Hepatocyte (in vitro differentiated cells): ENCODE measurements around the gene POLQ. TPM values are rescaled to one million over a fixed set of nuclear protein-coding genes. Genes with fewer than 3 reads are reported as not detected.
"Not testable (repeated sequence)": the region's sequence is repeated elsewhere in the genome, so short reads cannot be mapped to it uniquely, and the experiment has no call there.

Experiments used
- DNase-seq: peaks from one replicate; pipeline ENCODE4 v3.0.0-alpha.2; 2016; ENCODE audit warnings: low spot score
- H2AFZ ChIP-seq: fragments of 200-600 bp; sonication (generic); 2 replicates; pipeline ENCODE4 v1.6.0; 2016; ENCODE audit warnings: antibody characterized with exemption, mild to moderate bottlenecking
- H3K27ac ChIP-seq: fragments of 200-600 bp; sonication (generic); 2 replicates; pipeline ENCODE4 v1.5.1; 2016; ENCODE audit warnings: mild to moderate bottlenecking
- H3K27me3 ChIP-seq: fragments of 200-600 bp; sonication (generic); 2 replicates; pipeline ENCODE4 v1.6.1; 2016
- H3K36me3 ChIP-seq: fragments of 200-600 bp; sonication (generic); replicated peaks from 2 replicates; pipeline ENCODE4 v1.5.1; 2016; ENCODE audit warnings: low read depth; ENCODE audit not compliant: insufficient read depth
- H3K4me1 ChIP-seq: fragments of 200-600 bp; sonication (generic); 2 replicates; pipeline ENCODE4 v1.5.1; 2016; ENCODE audit warnings: mild to moderate bottlenecking, moderate library complexity; ENCODE audit not compliant: insufficient read depth
- H3K4me2 ChIP-seq: fragments of 200-600 bp; sonication (generic); 2 replicates; pipeline ENCODE4 v1.6.0; 2016
- H3K4me3 ChIP-seq: fragments of 200-600 bp; sonication (generic); 2 replicates; pipeline ENCODE4 v1.5.1; 2016; ENCODE audit warnings: mild to moderate bottlenecking
- H3K79me2 ChIP-seq: fragments of 200-600 bp; sonication (generic); 2 replicates; pipeline ENCODE4 v1.6.0; 2017; ENCODE audit warnings: mild to moderate bottlenecking
- H3K9me2 ChIP-seq: fragments of 200-600 bp; sonication (generic); replicated peaks from 2 replicates; pipeline ENCODE4 v1.6.0; 2017; ENCODE audit warnings: mild to moderate bottlenecking; ENCODE audit not compliant: insufficient read depth
- H3K9me3 ChIP-seq: fragments of 200-600 bp; sonication (generic); 2 replicates; pipeline ENCODE4 v1.5.1; 2016; ENCODE audit warnings: low read depth, mild to moderate bottlenecking
- H4K20me1 ChIP-seq: fragments of 200-600 bp; sonication (generic); 2 replicates; pipeline ENCODE4 v1.6.0; 2016; ENCODE audit warnings: mild to moderate bottlenecking; ENCODE audit not compliant: insufficient read depth, poor library complexity, severe bottlenecking
- CTCF ChIP-seq: fragments of 200-600 bp; sonication (generic); IDR thresholded peaks from 2 replicates; pipeline ENCODE4 v1.5.1; 2016; ENCODE audit warnings: antibody characterized with exemption, mild to moderate bottlenecking; ENCODE audit not compliant: poor library complexity
- EZH2 ChIP-seq: fragments of 200-600 bp; sonication (generic); IDR thresholded peaks from 2 replicates; pipeline ENCODE4 v1.6.1; 2016; ENCODE audit warnings: antibody characterized with exemption, mild to moderate bottlenecking, borderline replicate concordance
- EZH2phosphoT487 ChIP-seq: fragments of 200-600 bp; sonication (generic); IDR thresholded peaks from one replicate; pipeline ENCODE4 v1.6.1; 2018; ENCODE audit warnings: antibody characterized with exemption, mild to moderate bottlenecking, low read depth, moderate library complexity; ENCODE audit not compliant: unreplicated experiment, severe bottlenecking
- WGBS: methylation state at CpG from one replicate; pipeline ENCODE4 v1.1.6; 2016; ENCODE audit warnings: low lambda C conversion rate; ENCODE audit errors: missing lambda C conversion rate; 5-methylcytosine and 5-hydroxymethylcytosine counted together
- polyA plus RNA-seq: library from polyadenylated mRNA; unstranded; fragments of >200 nt; fragmentation: Nextera tagmentation; extraction: Ambion mirVana; gene quantifications from 2 replicates; pipeline ENCODE4 v1.2.1, GENCODE V29; 2016
- total RNA-seq: library from RNA; depleted of rRNA; stranded (reverse); fragments of >200 nt; gene quantifications from 2 replicates; pipeline ENCODE4 v1.2.3, GENCODE V29; 2014

POLQ gene
- total and polyA plus RNA-seq, 2 experiments from 2014 or later, result 0.68 to 2.5 TPM

DNA sequence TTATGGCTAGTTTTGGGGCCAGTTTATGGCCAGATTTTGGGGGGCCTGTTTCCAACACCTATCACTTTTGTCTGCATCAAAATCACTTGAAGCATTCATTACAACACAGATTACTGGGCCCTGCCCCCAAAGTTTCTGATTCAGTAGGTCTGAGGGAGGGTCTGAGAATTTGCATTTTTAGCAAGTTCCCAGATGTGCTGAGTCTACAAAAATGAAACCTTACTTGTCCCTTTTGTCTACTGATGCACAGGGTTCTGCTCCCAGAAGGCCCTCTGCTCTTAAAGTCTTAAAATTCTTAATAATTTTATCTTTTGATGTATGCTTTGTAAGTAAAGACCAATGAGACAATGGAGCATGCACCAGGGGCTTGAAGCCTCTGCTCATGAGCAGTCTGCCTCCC lies 146.0 kb downstream of the POLQ start:
- Histone ChIP-seq H4K20me1 (no peaks in the 10 kb centered on the region), H3K4me3 (no peak overlapping the region), H3K9me2 (no peaks in the 10 kb centered on the region), H3K9me3 (no peaks in the 10 kb centered on the region), H3K4me2 (no peak overlapping the region), H3K36me3 (no peaks in the 10 kb centered on the region), H3K79me2 (no peaks in the 10 kb centered on the region), H3K27me3 (no peaks in the 10 kb centered on the region), H3K27ac (no peak overlapping the region), H3K4me1 (no peaks in the 10 kb centered on the region), H2AFZ (no peak overlapping the region)
- TF ChIP-seq EZH2phosphoT487 (no peak), EZH2 (no peak), CTCF (no peak)
- no peak for DNase-seq

GRCh38 chr3:121398051-121398450 lies 147.7 kb downstream of the POLQ start:
- DNase-seq, H3K36me3 ChIP-seq, H3K27me3 ChIP-seq, H3K9me2 ChIP-seq, H4K20me1 ChIP-seq, H3K4me3 ChIP-seq, H3K4me1 ChIP-seq, H3K79me2 ChIP-seq, H3K4me2 ChIP-seq, H2AFZ ChIP-seq, H3K27ac ChIP-seq, H3K9me3 ChIP-seq: not testable (repeated sequence)
- 94% methylated on average over 8 of the region's 8 CpGs for WGBS

- not testable (repeated sequence) for DNase-seq, H3K9me3 ChIP-seq, H3K4me1 ChIP-seq, H3K79me2 ChIP-seq, H3K27me3 ChIP-seq, H2AFZ ChIP-seq, H3K9me2 ChIP-seq, H3K36me3 ChIP-seq, H3K4me3 ChIP-seq, H3K4me2 ChIP-seq, H4K20me1 ChIP-seq, H3K27ac ChIP-seq
- whole genome bisulfite sequencing, result 0% methylated on average over 1 of the region's 1 CpG
Measured at GRCh38 chr3:121395967-121396366, 149.8 kb downstream of the POLQ start.

- H3K4me2 ChIP-seq, H3K79me2 ChIP-seq, DNase-seq, H3K9me3 ChIP-seq, H3K27ac ChIP-seq, H2AFZ ChIP-seq, H3K36me3 ChIP-seq, H3K4me3 ChIP-seq, H4K20me1 ChIP-seq, H3K4me1 ChIP-seq, H3K27me3 ChIP-seq, H3K9me2 ChIP-seq: not testable (repeated sequence)
- 80% methylated on average over 3 of the region's 3 CpGs for WGBS
Measured at GRCh38 chr3:121388308-121388707, 157.5 kb downstream of the POLQ start.

Other genes with a start within 250 kb of the POLQ start
- gene ARGFX, start 22.0 kb upstream of the POLQ start, total RNA-seq, result not detected in 2 replicates
- not detected in 2 replicates for gene ARGFX, start 22.0 kb upstream of the POLQ start, polyA plus RNA-seq
- gene FBXO40, start 47.4 kb upstream of the POLQ start, total RNA-seq, result not detected in 2 replicates
- gene FBXO40, start 47.4 kb upstream of the POLQ start, polyA plus RNA-seq, result not detected in 2 replicates
- 1.3 TPM in 2 replicates for gene HCLS1, start 114.9 kb upstream of the POLQ start, total RNA-seq
- 1.1 TPM in 1 of 2 replicates, not detected in the other for gene HCLS1, start 114.9 kb upstream of the POLQ start, polyA plus RNA-seq
- 54.5 and 70.2 TPM in 2 replicates for gene GOLGB1, start 203.8 kb upstream of the POLQ start, total RNA-seq
- gene GOLGB1, start 203.8 kb upstream of the POLQ start, polyA plus RNA-seq, result 40.2 and 55.8 TPM in 2 replicates